Medulla oblongata (tissue), 1 donor: ENCODE data around the gene C1QL3.
A peak's percentile ranks its signal among the peaks of the same experiment; 100 is the strongest.

Source experiments
- DNase-seq: peaks from one replicate; pipeline ENCODE4 v3.0.0-alpha.2; 2015; ENCODE audit errors: extremely low spot score

The C1QL3 gene

DNA sequence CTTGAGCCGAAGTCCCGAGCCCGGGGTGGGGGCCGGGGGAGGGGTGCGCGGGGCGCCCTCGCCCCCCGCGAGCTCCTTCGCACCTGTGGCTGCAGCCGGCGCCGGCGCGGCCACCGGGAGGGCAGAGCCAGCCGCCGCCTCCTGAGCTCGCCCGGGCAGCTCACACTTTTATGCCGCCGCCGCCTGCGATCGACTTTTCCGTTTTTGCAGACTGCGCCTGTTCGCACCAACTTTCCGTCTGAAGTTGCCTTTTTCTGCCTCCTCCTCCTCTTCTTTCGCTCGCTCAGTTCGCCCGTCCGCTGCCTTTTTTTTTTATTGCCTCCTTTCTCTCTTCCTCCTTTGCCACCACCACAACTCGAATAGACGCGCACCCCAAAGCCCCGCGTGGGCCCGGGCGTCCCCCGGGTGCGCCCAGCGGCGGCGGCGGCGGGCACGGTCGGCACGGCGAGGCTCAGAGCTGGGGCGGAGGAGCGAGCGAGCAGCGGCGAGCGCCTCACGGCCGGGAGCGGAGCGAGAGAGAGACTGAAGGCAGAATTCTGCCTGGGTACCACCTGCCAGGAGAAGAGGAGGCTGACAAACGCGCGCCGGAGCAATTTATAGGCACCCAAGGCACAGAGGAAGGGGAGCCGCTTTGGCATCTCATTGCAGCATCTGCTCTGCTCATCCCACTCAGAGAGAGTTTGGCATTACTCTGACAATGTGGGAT, at the start of gene C1QL3:
Gene C1QL3 (minus strand): TSS at position 569 of the 706 bp plus-strand sequence. CDS start 814 bp downstream, outside the sequence.
- DNase-seq = no peak

GRCh38 chr10:16570731-16571130, 49.1 kb upstream of the C1QL3 start:
- no peak for DNase-seq

DNA sequence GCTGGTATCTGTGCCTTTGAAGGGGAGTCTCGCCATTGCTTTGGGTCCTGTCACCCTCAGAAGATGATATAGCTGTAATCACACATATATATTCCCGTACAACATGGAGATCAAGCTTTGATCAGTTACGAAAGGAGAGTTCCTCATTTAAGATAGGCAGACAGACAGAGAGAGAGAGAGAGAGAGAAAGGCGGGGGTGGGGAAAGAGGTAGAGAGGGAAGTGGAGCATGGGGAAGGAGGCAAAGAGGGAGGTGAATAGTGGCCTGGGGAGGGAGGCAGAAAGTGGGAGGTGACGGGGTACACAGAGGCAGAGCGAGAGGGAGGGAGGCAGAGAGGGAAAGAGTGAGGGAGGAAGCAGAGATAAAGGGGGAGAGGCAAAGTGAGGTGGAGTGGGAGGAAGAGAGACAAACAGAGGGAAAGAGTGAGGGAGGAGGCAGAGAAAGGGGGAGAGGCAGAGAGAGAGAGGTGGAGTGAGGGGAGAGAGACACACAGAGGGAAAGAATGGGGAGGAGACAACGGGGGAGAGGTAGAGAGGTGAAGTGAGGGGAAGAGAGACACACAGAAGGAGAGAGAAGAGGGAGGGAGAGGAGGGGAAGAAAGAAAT, 44.6 kb upstream of the C1QL3 start:
- DNase-seq = no peak

DNA sequence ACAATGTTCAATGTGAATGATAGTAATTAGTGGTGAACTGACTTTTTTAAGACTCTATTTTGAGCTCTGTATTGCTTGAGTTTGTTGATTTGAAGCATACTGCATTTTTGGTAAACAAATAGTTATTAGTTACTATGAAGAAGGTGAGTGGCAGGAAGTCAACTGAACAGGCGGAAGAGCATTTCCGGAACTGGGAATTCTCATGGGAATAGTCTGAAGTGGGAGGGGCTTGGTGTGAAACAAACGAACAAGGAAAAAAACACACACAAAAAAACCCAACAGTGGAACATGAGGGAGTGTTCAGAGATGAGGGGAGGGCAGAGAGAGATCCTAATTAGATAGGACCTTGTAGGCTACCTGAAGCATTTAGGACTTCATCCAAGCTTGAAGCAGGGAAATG, 43.9 kb upstream of the C1QL3 start:
- DNase-seq = no peak

GRCh38 chr10:16562891-16563290, 41.2 kb upstream of the C1QL3 start:
- no peak for DNase-seq

DNA sequence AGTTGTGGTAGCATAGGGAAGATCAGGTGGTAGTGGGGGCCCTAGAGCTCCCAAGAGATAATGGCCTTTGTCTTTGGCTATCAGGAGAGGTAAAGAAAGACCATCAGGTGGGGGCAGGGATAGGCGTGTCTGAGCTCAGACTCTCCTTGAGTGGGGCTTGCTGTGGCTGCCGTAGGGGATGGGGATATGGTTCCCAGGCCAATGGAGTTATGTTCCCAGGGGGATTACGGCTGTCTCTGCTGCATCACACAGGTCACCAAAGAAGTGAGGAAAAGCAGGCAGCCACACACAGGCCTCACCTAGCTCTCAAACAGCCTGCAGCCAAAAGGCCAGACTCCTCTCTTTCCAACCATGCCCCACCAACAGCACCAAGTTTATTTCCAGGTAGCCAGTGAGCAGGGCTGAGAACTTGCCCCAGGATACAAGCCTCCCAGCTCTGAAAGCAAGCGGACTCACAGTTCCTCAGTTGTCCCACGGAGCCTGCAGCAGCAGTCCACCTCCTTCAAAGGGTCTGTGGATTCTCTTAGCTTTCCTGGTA, 37.6 kb upstream of the C1QL3 start:
- DNase-seq = no peak

DNA sequence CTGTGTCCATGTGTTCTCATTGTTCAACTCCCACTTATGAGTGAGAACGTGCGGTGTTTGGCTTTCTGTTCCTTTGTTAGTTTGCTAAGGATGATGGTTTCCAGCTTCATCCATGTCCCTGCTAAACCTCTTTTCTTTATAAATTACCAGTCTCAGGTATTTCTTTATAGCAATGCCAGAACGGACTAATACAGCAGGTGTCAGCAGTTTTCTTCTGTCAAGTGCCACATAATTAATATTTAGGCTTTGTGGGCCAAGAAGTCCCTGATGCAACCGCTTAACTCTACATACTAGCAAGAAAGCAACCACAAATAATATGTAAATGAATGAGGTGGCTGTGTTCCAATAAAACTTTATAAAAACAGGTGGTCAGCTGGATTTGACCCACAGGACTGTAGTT, 26.3 kb upstream of the C1QL3 start:
- DNase-seq = no peak

DNA sequence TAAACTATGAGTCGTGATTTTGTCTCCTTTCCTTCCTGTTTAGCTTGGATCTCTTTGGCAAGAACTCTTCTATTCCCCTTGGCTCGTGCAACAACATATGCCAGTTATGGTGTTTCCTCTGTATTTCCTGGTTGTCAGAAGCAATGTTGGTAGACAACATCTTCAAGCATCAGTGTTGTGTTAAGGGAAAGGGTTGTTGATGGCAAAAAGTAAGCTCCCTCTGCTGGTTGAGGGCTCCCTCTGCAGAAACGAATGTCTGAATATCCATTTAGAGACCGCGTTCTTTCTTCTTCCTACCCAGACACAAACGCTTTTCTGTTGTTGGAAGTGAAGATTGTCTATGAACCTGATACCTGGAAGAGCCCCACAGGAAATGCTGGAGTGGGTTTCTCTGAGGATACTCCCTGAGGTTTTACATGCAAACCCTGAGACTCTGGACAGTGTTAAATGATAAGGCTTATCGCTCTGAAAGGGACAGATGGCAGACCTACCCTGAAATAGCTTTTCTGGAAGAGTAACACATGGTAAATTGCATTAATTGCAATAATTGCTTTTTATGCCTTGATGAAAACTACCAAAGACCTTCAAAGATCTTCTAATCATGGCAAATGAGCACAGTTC, 23.5 kb upstream of the C1QL3 start:
- DNase-seq = peak; percentile 13

DNA sequence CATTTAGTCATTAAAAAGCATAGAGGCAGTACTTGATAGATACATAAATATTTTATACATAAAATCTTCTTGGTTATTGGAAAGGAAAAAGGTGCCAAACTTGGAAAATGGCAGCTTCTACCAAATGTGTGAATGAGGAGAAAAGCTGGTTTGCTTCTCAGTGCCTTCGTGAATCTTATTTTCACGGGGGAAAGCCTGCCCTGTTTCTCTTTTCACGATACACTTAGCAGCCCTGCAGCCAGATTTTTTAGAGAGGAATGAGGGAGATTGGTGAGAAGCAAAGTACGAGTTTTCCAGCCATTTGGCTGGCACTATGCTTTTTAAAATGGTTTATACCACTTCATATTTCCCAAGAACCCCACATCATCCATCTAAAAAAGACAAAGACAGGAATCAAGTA, 22.9 kb upstream of the C1QL3 start:
- no peak for DNase-seq

- no peak for DNase-seq
Observed at GRCh38 chr10:16544099-16544498, 22.4 kb upstream of the C1QL3 start.

DNA sequence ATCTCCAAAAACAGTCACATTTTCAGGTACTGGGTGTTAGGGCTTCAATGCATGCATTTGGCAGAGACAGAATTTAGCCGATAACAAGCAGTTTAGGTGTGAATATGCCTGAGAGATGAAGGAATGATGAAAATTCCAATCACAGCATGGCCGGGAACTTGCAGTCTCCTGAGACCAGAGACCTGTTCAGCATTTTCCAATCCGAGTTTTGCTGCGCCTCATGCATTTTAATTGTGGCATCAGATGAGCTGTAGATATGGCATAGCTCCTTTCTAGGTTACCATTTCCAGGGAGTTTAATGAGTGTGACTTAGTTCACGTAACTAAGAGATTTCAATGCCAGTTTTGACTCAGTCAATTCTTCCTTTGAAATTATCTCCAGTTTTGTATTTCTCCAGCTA, 14.5 kb upstream of the C1QL3 start:
- no peak for DNase-seq

GRCh38 chr10:16529853-16530252, 8.2 kb upstream of the C1QL3 start:
- DNase-seq = no peak

GRCh38 chr10:16527452-16527851, 5.8 kb upstream of the C1QL3 start:
- DNase-seq = no peak

- no peak for DNase-seq
Observed at GRCh38 chr10:16520900-16521299, 779 bp downstream of the C1QL3 start.

- DNase-seq = no peak
Observed at GRCh38 chr10:16519908-16520861, 1.5 kb downstream of the C1QL3 start.

DNA sequence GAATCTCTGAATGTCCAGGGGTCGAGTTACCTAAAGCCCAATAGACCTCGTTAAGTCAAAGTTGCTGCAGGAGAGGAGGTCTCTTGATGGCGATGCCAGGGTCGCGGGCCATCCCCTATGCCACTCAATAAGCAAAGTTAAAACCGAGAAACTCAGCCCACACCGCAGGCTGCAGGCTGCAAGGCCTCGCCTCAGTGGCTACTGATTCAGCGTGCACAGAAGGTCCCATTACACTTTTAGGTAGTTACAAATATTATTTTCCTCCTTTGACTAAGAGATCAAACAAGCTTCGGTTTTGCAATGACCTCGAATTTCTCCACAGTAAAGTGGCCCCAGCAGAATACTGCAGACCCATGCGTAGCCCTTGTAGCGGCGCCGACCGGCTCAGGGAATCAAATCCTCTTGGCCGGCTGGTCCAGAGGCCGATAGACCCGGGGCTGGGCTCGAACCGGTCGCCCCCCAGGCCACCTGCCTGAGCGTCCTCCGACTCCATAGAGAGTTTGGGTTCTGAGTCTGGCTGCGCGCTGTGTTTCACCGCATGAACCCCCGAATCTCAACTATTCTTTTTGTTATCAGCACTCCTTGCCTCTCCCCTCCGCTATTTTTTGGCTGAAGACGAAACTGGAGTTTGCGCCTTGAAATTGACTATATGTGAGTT, 2.3 kb downstream of the C1QL3 start:
- no peak for DNase-seq

DNA sequence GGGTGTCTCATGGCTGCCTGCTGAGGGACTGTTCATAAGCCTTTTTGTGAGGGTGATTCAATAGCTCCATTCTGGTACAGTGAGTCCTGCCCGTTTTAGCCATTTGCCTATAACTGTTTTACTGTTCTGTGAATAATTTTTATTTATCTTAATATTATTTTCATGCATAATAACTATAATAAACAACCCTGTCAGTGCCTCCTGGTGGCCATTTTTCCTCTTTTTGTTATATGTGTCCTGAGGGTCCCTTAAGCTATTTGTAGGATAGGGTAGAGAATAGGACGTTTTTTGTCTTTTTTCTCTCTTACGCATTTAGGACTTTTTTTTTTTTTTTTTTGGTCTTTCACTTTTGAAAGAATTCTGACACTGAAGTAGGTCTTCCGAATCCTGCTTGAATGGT, 2.9 kb downstream of the C1QL3 start:
- no peak for DNase-seq

GRCh38 chr10:16510843-16511242, 10.8 kb downstream of the C1QL3 start:
- DNase-seq = no peak

GRCh38 chr10:16509996-16510395, 11.7 kb downstream of the C1QL3 start:
- DNase-seq = no peak

GRCh38 chr10:16505161-16505560, 16.5 kb downstream of the C1QL3 start:
- no peak for DNase-seq

GRCh38 chr10:16497911-16498310, 23.8 kb downstream of the C1QL3 start:
- no peak for DNase-seq
